GM12891 (cell line): ENCODE measurements around the gene CNGB1.

Experiments
- PAX5 ChIP-seq: IDR thresholded peaks from 2 replicates; pipeline ENCODE4 v1.6.1; 2011; ENCODE audit warnings: low read length, moderate library complexity, mild to moderate bottlenecking; ENCODE audit not compliant: insufficient read depth, severe bottlenecking
- POLR2A ChIP-seq: IDR thresholded peaks from 2 replicates; pipeline ENCODE4 v1.6.1; 2011; ENCODE audit warnings: low read depth, low read length, control low read depth
- POLR2AphosphoS5 ChIP-seq: IDR thresholded peaks from 2 replicates; pipeline ENCODE4 v1.6.1; 2011; ENCODE audit warnings: low read depth, low read length, control low read depth
- POU2F2 ChIP-seq: IDR thresholded peaks from 2 replicates; pipeline ENCODE4 v1.6.1; 2011; ENCODE audit warnings: low read depth, mild to moderate bottlenecking, control low read depth, low read length, moderate library complexity
- SPI1 ChIP-seq: IDR thresholded peaks from 2 replicates; pipeline ENCODE4 v1.6.1; 2011; ENCODE audit warnings: low read depth, low read length, control low read depth
- TAF1 ChIP-seq: IDR thresholded peaks from 2 replicates; pipeline ENCODE4 v1.6.1; 2011; ENCODE audit warnings: low read depth, low read length, control low read depth

GRCh38 chr16:57888128-57888527, 82.8 kb downstream of the CNGB1 start:
- TF ChIP-seq POLR2A (no peak), TAF1 (no peak), POLR2AphosphoS5 (no peak), SPI1 (no peak), PAX5 (no peak), POU2F2 (no peak)
